ENCODE results near the gene ARHGEF7. TPM values are rescaled to one million over a fixed set of nuclear protein-coding genes. Genes with fewer than 3 reads are reported as not detected.
"Not testable (repeated sequence)": the region's sequence is repeated elsewhere in the genome, so short reads cannot be mapped to it uniquely, and the experiment has no call there.

ARHGEF7 gene
- total RNA-seq, 1 donor from 2014 or later: 69.3 TPM

GRCh38 chr13:111245576-111246384, 130.7 kb downstream of the ARHGEF7 start:
- intact Hi-C loops (cut with micrococcal nuclease): no loop called here

- intact Hi-C loops (cut with micrococcal nuclease): no loop called here
These were observed 132.4 kb downstream of the ARHGEF7 start for GRCh38 chr13:111247552-111247951.

DNA sequence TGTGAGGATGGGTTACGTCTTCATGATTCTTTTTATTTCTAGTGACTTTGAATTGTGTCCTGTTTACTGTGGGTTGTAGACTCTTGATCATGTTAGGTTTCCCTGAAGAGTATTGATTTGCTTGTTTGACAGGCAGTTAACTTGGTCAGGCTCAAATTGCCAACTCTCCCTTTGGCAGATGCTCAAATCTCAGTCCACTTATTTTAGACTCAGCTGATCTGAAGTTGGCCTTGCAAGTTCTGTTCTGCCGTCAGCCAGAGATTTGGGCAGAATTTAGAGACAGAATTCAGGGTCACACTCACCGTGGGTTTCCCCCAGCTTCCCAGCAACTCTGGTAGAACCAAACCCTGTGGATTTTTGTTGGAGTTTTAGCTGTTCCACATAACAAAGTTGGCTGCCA, 133.7 kb downstream of the ARHGEF7 start:
- intact Hi-C loops (cut with micrococcal nuclease): no loop called here

DNA sequence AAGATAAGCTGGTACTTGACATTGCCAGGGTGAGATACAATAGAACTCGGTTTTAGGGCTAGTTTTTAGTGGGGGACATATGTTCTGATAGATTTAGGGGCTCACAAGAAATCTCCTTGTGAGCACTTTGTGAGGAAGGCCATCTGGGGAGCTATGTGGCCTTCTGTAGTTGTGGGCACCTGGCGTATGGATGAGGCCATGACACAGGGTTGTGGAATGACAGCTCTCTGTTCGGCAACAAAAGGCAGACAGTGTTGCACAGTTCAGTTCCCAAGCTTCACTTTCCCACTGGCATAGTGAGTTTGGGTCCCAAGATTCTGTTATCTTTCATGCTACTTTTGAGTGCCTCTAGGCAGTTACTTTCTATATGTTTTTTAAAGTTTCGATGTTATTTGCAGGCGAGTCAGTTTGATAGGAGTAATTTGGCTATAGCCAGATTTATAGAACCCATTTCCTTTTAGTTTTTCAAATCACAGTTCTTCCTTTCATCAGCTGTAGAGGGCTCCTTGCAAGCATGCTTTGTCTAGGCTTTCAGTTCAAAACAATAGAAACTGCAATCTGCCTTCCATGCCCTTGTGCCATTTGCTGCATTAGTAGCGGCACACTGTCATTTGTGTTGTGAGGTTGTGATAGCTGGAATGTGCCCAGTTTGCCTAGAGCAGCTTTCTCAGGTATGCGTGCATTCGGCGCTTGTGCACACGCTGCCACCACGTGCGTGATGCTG, 134.7 kb downstream of the ARHGEF7 start:
- intact Hi-C loops (cut with micrococcal nuclease): no loop called here

GRCh38 chr13:111251646-111252445, 136.7 kb downstream of the ARHGEF7 start:
- intact Hi-C loops (cut with micrococcal nuclease): no loop called here

DNA sequence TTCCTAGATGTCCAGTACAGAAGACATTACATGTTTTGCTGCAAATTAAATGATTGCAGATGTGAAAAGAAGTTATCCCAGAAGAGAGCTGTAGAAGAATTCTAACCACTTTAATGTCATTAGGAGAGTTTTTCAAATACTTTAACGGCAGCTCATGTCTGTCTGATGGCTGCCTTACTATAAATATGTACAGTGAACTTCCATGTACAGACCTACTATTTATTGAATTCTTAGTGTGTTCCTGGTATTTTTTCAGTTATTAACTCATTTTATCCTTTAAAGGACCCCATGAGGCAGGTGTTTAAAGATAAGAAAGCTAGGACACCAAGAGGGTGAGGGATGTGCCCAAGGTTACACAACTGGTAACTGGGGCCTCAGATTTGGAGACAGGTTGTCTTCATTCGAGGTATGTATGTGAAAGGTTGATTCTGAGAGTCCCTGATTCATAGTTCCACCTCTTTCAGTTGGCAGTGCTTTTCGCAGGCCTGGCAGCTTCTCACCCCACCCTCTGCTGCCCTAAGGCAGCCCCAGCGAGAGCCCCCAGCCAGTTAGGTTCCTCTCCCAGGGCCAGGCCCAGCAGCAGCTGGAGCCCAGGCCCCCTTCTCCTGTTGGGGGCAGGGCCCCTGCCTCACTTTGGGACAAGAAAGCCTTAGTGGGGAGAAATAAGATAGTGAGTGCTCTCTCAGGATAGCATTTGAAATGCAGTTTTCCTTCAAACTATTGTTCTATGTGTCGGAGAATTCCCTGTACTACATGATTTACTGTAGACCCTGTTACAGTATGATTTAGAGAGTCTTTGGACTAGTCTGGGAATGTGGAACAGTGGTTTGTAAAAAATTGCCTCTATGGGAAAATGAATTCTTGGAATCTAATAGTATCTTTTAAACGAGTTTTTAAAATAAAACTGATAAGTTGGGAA, 137.6 kb downstream of the ARHGEF7 start:
- intact Hi-C loops (cut with micrococcal nuclease): no loop called here

- intact Hi-C loops (cut with micrococcal nuclease): no loop called here
These were observed 138.3 kb downstream of the ARHGEF7 start for GRCh38 chr13:111253365-111253872.

DNA sequence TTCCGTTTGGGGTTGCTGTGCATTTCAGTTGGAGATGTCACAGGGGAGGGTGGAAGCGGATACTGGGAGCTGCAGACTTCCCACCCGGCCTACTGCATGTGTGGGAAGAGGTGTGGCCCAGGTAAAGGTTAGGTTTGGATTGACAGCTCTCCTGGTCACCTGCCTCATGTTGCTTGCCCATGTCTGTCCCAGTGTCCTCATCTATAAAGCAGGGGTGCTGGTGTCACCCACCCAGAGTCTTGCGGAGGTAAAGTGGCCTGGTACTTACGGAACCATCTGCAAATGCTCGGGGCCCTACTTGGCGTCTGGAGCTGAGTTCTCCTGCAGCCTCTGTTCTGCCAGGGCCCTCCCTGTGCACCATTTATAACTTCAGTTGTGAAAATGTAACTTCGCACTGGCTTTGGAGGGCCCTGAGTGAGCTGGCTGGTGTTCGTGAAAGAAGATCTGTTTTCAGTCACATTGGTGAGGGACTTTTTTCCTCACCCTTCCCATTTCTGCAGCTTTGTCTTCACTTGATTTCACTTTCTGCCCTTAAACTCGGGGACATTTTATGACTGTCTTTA, 140.2 kb downstream of the ARHGEF7 start:
- intact Hi-C loops (cut with micrococcal nuclease): no loop called here

- intact Hi-C loops (cut with micrococcal nuclease): no loop called here
These were observed 141.3 kb downstream of the ARHGEF7 start for GRCh38 chr13:111256458-111256857.

GRCh38 chr13:111256946-111257345, 141.8 kb downstream of the ARHGEF7 start:
- intact Hi-C loops (cut with micrococcal nuclease): no loop called here

GRCh38 chr13:111257899-111258298, 142.8 kb downstream of the ARHGEF7 start:
- intact Hi-C loops (cut with micrococcal nuclease): not testable (repeated sequence)

DNA sequence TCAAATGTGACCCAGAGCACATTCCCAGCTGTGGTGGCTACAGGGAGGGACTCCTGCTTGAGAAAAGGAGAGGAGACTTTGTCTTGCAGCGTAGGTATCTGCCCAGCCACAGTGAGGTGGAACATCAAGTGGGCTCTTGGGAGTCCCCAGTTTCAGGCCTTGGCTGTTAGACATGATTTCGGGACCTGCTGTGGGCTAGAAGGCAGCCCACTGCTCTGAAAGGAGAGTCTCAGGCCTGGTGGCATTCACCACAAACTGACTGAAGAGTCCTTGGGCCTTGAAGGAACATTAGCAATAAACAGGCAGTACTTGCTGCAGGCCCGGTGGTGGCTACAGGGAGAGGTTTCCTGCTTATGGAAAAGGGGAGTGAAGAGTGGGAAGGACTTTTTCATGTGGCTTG, 143.5 kb downstream of the ARHGEF7 start:
- intact Hi-C loops (cut with micrococcal nuclease): no loop called here

- intact Hi-C loops (cut with micrococcal nuclease): no loop called here
These were observed 143.9 kb downstream of the ARHGEF7 start for GRCh38 chr13:111259058-111259457.

GRCh38 chr13:111261326-111261725, 146.2 kb downstream of the ARHGEF7 start:
- intact Hi-C loops (cut with micrococcal nuclease): no loop called here

- intact Hi-C loops (cut with micrococcal nuclease): no loop called here
These were observed 147.2 kb downstream of the ARHGEF7 start for GRCh38 chr13:111262281-111262680.

DNA sequence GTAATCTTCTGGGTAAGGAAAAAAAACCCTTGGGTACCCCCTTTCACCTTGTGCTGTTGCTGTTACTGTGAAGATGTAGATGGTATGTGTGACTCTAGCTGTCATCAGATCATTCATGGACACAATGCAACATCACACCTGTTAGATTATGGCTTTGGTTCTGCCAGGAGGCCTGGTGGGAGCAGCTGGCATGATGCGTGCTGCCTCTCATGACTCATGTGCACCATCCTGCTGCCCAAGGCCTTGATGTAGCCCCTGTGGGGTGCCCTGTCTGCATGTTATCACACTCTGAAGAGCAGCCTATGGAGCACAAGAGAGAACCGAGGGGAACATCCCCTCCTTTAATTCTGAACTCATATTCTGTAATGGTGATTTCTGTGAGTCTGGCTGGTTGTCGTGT, 147.6 kb downstream of the ARHGEF7 start:
- intact Hi-C loops (cut with micrococcal nuclease): no loop called here

DNA sequence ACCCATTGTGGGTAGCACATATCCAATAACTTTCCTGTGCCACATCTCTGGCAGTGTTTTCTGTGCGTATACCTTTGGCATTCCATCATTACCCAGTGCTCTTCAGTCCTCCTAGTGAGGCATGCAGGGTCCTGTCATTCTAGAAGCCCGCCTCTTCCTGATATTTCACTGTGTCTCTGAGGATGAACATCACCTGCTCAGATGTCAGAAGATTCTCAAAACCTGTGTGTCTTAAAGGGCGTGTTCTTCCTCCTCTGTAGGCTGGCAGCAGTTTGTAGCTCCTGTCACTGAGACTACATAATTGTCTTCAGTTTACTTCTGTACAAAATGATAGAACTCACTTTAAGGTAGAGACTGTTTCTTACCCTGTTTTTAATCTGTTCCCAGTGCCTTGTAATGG, 148.5 kb downstream of the ARHGEF7 start:
- intact Hi-C loops (cut with micrococcal nuclease): no loop called here

GRCh38 chr13:111265006-111265700, 150.0 kb downstream of the ARHGEF7 start:
- intact Hi-C loops (cut with micrococcal nuclease): no loop called here

- intact Hi-C loops (cut with micrococcal nuclease): no loop called here
These were observed 150.6 kb downstream of the ARHGEF7 start for GRCh38 chr13:111265701-111266035.

- intact Hi-C loops (cut with micrococcal nuclease): no loop called here
These were observed 152.1 kb downstream of the ARHGEF7 start for GRCh38 chr13:111267205-111267604.
